HEK293 (cell line): ENCODE results near the gene CNPY4.
A peak's percentile ranks its signal among the peaks of the same experiment; 100 is the strongest.

ENCODE experiments used
- CTCF ChIA-PET: fragments of 350-600 bp; formaldehyde crosslinking; extraction: SDS; loops from one replicate; lab custom pipeline; 2021; ENCODE audit warnings: antibody characterized with exemption; lab: Yijun Ruan, JAX
- POLR2A ChIA-PET: fragments of 300-600 bp; formaldehyde crosslinking; extraction: SDS; loops from one replicate; lab custom pipeline; 2020; ENCODE audit warnings: antibody characterized with exemption, inconsistent platforms; lab: Yijun Ruan, JAX
- H3K27ac ChIP-seq: fragments of 200-500 bp; sonication (Bioruptor generic); 2 replicates; pipeline ENCODE4 v1.5.1; 2014; ENCODE audit warnings: low read depth, low read length, control low read depth, inconsistent platforms; ENCODE audit errors: extremely low read depth
- H3K36me3 ChIP-seq, 2 experiments: fragments of 200-500 bp in 1 of 2; sonication (Bioruptor generic) in 1 of 2; 1 replicate in 1 of 2; 2 replicates in 1 of 2; pipeline ENCODE4 v1.5.1; 2014 to 2017; ENCODE audit warnings: inconsistent platforms in 2 of 2, low read length in 2 of 2; ENCODE audit not compliant: control insufficient read depth in 2 of 2, insufficient read depth in 1 of 2
- H3K4me1 ChIP-seq: fragments of 200-500 bp; sonication (Bioruptor generic); 2 replicates; pipeline ENCODE4 v1.5.1; 2014; ENCODE audit warnings: mild to moderate bottlenecking, low read length, inconsistent platforms; ENCODE audit not compliant: control insufficient read depth, insufficient read depth
- H3K4me3 ChIP-seq: 2 replicates; pipeline ENCODE4 v1.5.1; 2011; ENCODE audit warnings: low read depth, mild to moderate bottlenecking, control low read depth, low read length, moderate library complexity
- H3K9me3 ChIP-seq: fragments of 200-500 bp; sonication (Bioruptor generic); 2 replicates; pipeline ENCODE4 v1.5.1; 2014; ENCODE audit warnings: low read depth, low read length, inconsistent platforms; ENCODE audit not compliant: control insufficient read depth, insufficient read depth
- KLF1 ChIP-seq: fragments of 450-650 bp; formaldehyde crosslinking; IDR thresholded peaks from 2 replicates; pipeline ENCODE4 v1.5.1; 2016; ENCODE audit warnings: missing biosample characterization, missing genetic modification characterization
- KLF10 ChIP-seq: fragments of 450-650 bp; IDR thresholded peaks from 2 replicates; pipeline ENCODE4 v1.5.1; 2018; ENCODE audit warnings: missing biosample characterization, mild to moderate bottlenecking, missing genetic modification characterization
- KLF9 ChIP-seq: fragments of 450-650 bp; formaldehyde crosslinking; IDR thresholded peaks from 2 replicates; pipeline ENCODE4 v1.5.1; 2016; ENCODE audit warnings: missing biosample characterization, missing genetic modification characterization, low read depth
- SP7 ChIP-seq: fragments of 450-650 bp; formaldehyde crosslinking; IDR thresholded peaks from 2 replicates; pipeline ENCODE4 v1.5.1; 2016; ENCODE audit warnings: missing biosample characterization, missing genetic modification characterization
- YY2 ChIP-seq: fragments of 450-650 bp; formaldehyde crosslinking; IDR thresholded peaks from 2 replicates; pipeline ENCODE4 v1.5.1; 2016; ENCODE audit warnings: missing biosample characterization, missing genetic modification characterization
- ZBTB17 ChIP-seq: fragments of 450-650 bp; formaldehyde crosslinking; IDR thresholded peaks from 2 replicates; pipeline ENCODE4 v1.5.1; 2016; ENCODE audit warnings: missing biosample characterization, missing genetic modification characterization
- ZBTB20 ChIP-seq: fragments of 450-650 bp; formaldehyde crosslinking; IDR thresholded peaks from 2 replicates; pipeline ENCODE4 v1.5.1; 2016; ENCODE audit warnings: missing biosample characterization, missing genetic modification characterization
- ZFP3 ChIP-seq: fragments of 450-650 bp; formaldehyde crosslinking; IDR thresholded peaks from 2 replicates; pipeline ENCODE4 v1.5.1; 2016; ENCODE audit warnings: low read depth, missing biosample characterization, missing genetic modification characterization
- ZNF221 ChIP-seq: fragments of 450-650 bp; formaldehyde crosslinking; IDR thresholded peaks from 2 replicates; pipeline ENCODE4 v1.5.1; 2017; ENCODE audit warnings: missing biosample characterization, missing genetic modification characterization, borderline replicate concordance
- ZNF366 ChIP-seq: fragments of 450-650 bp; formaldehyde crosslinking; conservative IDR thresholded peaks from 2 replicates; pipeline ENCODE4 v1.5.1; 2016; ENCODE audit warnings: missing biosample characterization, missing genetic modification characterization
- ZNF394 ChIP-seq: fragments of 450-650 bp; formaldehyde crosslinking; IDR thresholded peaks from 2 replicates; pipeline ENCODE4 v1.5.1; 2016; ENCODE audit warnings: missing biosample characterization, missing genetic modification characterization, mild to moderate bottlenecking, moderate library complexity, borderline replicate concordance
- ZNF473 ChIP-seq: fragments of 450-650 bp; formaldehyde crosslinking; IDR thresholded peaks from 2 replicates; pipeline ENCODE4 v1.5.1; 2017; ENCODE audit warnings: missing biosample characterization, missing genetic modification characterization
- ZNF600 ChIP-seq: fragments of 450-650 bp; formaldehyde crosslinking; IDR thresholded peaks from 2 replicates; pipeline ENCODE4 v1.5.1; 2016; ENCODE audit warnings: missing biosample characterization, missing genetic modification characterization
- ZNF629 ChIP-seq: fragments of 450-650 bp; formaldehyde crosslinking; IDR thresholded peaks from 2 replicates; pipeline ENCODE4 v1.5.1; 2017; ENCODE audit warnings: missing biosample characterization, missing genetic modification characterization
- ZNF660 ChIP-seq: fragments of 450-650 bp; IDR thresholded peaks from 2 replicates; pipeline ENCODE4 v1.5.1; 2018; ENCODE audit warnings: missing biosample characterization, mild to moderate bottlenecking, missing genetic modification characterization
- ZNF777 ChIP-seq: fragments of 450-650 bp; formaldehyde crosslinking; IDR thresholded peaks from 2 replicates; pipeline ENCODE4 v1.5.1; 2017; ENCODE audit warnings: missing biosample characterization, missing genetic modification characterization, borderline replicate concordance
- ZNF792 ChIP-seq: fragments of 450-650 bp; formaldehyde crosslinking; IDR thresholded peaks from 2 replicates; pipeline ENCODE4 v1.5.1; 2016; ENCODE audit warnings: missing biosample characterization, missing genetic modification characterization
- ZSCAN30 ChIP-seq: fragments of 450-650 bp; IDR thresholded peaks from 2 replicates; pipeline ENCODE4 v1.5.1; 2018; ENCODE audit warnings: missing biosample characterization, mild to moderate bottlenecking, missing genetic modification characterization, moderate library complexity
- TF ChIP-seq, protein P1 (sequence below): fragments of 450-650 bp; formaldehyde crosslinking; IDR thresholded peaks from 2 replicates; pipeline ENCODE4 v1.5.1; 2016; ENCODE audit warnings: missing biosample characterization, missing genetic modification characterization
- TF ChIP-seq, protein P2 (sequence below): fragments of 450-650 bp; formaldehyde crosslinking; IDR thresholded peaks from 2 replicates; pipeline ENCODE4 v1.5.1; 2016; ENCODE audit warnings: missing biosample characterization, missing genetic modification characterization
- TF ChIP-seq, protein P3 (sequence below): fragments of 450-650 bp; formaldehyde crosslinking; IDR thresholded peaks from 2 replicates; pipeline ENCODE4 v1.5.1; 2016; ENCODE audit warnings: missing biosample characterization, missing genetic modification characterization
- TF ChIP-seq, protein P4 (sequence below): fragments of 450-650 bp; formaldehyde crosslinking; IDR thresholded peaks from 2 replicates; pipeline ENCODE4 v1.5.1; 2016; ENCODE audit warnings: missing biosample characterization, missing genetic modification characterization
- TF ChIP-seq, protein P5 (sequence below): fragments of 450-650 bp; formaldehyde crosslinking; IDR thresholded peaks from 2 replicates; pipeline ENCODE4 v1.5.1; 2016; ENCODE audit warnings: missing biosample characterization, missing genetic modification characterization
- TF ChIP-seq, protein P6 (sequence below): fragments of 450-650 bp; IDR thresholded peaks from 2 replicates; pipeline ENCODE4 v1.5.1; 2018; ENCODE audit warnings: missing biosample characterization, missing genetic modification characterization

The CNPY4 gene

DNA sequence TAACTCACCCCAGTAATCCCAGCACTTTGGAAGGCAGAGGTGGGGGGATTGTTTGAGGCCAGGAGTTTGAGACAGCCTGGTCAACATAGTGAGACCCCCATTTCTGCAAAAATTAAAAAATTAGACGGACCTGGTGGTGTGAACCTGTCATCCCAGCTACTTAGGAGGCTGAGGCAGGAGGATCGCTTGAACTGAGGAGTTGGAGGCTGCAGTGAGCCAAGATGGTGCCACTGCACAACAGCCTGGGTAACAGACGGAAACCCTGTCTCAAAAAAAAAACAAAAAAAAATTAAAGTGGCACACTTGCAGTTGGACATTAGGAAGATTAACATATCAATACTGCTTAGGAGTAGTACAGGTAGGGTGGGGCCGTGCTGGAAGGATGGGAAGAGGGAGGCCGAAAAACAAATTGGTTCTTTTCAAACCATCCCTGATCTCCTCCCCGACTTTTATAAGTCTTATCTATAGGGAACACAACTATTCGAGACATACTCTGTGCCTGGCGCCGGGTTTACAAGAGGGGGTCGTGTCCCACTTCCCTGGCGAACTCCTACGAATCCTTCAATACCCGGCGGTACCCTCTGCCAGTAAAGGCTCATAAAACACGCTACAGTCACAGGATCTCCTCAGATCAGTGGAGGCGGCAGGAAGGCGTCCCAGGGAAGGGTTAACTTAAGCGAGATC is 904 bp upstream of the CNPY4 start (continued):
- TF ChIP-seq, protein P1, sequence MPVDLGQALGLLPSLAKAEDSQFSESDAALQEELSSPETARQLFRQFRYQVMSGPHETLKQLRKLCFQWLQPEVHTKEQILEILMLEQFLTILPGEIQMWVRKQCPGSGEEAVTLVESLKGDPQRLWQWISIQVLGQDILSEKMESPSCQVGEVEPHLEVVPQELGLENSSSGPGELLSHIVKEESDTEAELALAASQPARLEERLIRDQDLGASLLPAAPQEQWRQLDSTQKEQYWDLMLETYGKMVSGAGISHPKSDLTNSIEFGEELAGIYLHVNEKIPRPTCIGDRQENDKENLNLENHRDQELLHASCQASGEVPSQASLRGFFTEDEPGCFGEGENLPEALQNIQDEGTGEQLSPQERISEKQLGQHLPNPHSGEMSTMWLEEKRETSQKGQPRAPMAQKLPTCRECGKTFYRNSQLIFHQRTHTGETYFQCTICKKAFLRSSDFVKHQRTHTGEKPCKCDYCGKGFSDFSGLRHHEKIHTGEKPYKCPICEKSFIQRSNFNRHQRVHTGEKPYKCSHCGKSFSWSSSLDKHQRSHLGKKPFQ, result peak; percentile 39; the same call in 1 of the 2 replicates
- TF ChIP-seq, protein P2, sequence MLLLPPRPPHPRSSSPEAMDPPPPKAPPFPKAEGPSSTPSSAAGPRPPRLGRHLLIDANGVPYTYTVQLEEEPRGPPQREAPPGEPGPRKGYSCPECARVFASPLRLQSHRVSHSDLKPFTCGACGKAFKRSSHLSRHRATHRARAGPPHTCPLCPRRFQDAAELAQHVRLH (tag by site-specific recombination), result 0 out of 2 replicates have a peak, but pooled peaks have one; percentile 50
- peak; percentile 100 for TF ChIP-seq ZFP3 (tag by site-specific recombination)

DNA sequence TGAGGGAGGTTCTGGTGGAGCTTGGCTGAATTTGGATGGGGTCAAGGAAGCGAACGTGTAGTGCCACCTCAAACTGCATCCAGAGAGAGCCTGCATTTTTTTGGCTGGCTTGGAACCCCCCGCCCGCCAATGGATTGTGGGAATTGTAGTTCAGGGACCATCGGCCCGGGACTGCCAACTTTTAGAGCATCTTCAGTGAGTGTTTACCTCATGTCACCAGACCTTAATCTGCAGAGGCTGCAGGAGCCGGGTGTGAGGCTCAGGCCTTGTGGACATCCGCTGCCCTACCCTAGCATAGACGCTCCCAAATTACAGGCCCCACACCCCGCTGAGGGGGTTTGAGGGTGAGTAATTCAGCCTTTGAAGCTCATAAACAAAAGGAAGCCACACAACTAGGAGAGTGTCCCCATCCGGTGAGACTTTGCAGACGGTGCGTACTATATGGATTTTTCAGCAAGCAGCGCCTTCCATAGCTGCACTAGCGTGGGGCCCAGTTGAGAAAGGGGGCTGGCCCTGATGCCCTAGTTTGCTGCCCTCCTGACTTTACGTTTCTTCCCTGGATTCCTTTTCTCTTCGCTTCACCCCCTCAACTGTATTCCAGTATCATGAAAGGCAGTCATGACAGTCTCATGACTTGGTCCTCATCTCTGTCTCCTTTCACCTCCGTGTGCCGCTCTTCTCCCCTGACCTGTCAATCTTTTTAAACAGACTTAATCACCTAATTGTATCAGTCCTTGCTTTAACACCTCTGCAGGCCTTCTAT is 717 bp downstream of the CNPY4 start:
- Histone ChIP-seq H3K4me3 (peak overlapping the region; percentile 90), H3K36me3 (peaks cover 0 to 13% of the 10 kb centered on the region in 2 experiments; a peak in 2 of 3 replicates), H3K4me1 (peaks cover 3% of the 10 kb centered on the region; the same call in 1 of the 2 replicates), H3K27ac (peak overlapping the region; percentile 87), H3K9me3 (no peaks in the 10 kb centered on the region)
- POLR2A ChIA-PET, result interaction anchor here (0.7 to 8.4 kb wide), 3 partner anchors 11 to 29 kb away, joined by 3 to 81 read pairs (median 3); partner anchors contain the start of genes AP4M1, LAMTOR4 and MCM7
- CTCF ChIA-PET, result interaction anchor here (0.7 to 1.1 kb wide), 2 partner anchors 11 to 18 kb away, joined by 3 to 4 read pairs; no protein-coding TSS in a partner anchor
- no peak for TF ChIP-seq ZNF221 (tag by site-specific recombination)
- 0 out of 2 replicates have a peak, but pooled peaks have one; percentile 52 for TF ChIP-seq ZNF394 (tag by site-specific recombination)
- TF ChIP-seq ZNF473 (tag by site-specific recombination), result no peak
- TF ChIP-seq ZNF777 (tag by site-specific recombination), result 0 out of 2 replicates have a peak, but pooled peaks have one; percentile 34
- peak; percentile 45; the same call in 1 of the 2 replicates for TF ChIP-seq ZNF660
- TF ChIP-seq ZSCAN30, result 0 out of 2 replicates have a peak, but pooled peaks have one; percentile 53
- peak; percentile 64 for TF ChIP-seq KLF9 (tag by site-specific recombination)
- peak; percentile 75 for TF ChIP-seq KLF10 (tag by site-specific recombination)
- TF ChIP-seq, protein P3, sequence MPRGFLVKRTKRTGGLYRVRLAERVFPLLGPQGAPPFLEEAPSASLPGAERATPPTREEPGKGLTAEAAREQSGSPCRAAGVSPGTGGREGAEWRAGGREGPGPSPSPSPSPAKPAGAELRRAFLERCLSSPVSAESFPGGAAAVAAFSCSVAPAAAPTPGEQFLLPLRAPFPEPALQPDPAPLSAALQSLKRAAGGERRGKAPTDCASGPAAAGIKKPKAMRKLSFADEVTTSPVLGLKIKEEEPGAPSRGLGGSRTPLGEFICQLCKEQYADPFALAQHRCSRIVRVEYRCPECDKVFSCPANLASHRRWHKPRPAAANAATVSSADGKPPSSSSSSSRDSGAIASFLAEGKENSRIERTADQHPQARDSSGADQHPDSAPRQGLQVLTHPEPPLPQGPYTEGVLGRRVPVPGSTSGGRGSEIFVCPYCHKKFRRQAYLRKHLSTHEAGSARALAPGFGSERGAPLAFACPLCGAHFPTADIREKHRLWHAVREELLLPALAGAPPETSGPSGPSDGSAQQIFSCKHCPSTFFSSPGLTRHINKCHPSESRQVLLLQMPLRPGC, result peak; percentile 70; the same call in 1 of the 2 replicates
- 0 out of 2 replicates have a peak, but pooled peaks have one; percentile 25 for TF ChIP-seq KLF1 (tag by site-specific recombination)
- TF ChIP-seq, protein P4, sequence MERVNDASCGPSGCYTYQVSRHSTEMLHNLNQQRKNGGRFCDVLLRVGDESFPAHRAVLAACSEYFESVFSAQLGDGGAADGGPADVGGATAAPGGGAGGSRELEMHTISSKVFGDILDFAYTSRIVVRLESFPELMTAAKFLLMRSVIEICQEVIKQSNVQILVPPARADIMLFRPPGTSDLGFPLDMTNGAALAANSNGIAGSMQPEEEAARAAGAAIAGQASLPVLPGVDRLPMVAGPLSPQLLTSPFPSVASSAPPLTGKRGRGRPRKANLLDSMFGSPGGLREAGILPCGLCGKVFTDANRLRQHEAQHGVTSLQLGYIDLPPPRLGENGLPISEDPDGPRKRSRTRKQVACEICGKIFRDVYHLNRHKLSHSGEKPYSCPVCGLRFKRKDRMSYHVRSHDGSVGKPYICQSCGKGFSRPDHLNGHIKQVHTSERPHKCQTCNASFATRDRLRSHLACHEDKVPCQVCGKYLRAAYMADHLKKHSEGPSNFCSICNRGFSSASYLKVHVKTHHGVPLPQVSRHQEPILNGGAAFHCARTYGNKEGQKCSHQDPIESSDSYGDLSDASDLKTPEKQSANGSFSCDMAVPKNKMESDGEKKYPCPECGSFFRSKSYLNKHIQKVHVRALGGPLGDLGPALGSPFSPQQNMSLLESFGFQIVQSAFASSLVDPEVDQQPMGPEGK, result peak; percentile 67
- 0 out of 2 replicates have a peak, but pooled peaks have one; percentile 10 for TF ChIP-seq ZNF600 (tag by site-specific recombination)
- TF ChIP-seq, protein P5, sequence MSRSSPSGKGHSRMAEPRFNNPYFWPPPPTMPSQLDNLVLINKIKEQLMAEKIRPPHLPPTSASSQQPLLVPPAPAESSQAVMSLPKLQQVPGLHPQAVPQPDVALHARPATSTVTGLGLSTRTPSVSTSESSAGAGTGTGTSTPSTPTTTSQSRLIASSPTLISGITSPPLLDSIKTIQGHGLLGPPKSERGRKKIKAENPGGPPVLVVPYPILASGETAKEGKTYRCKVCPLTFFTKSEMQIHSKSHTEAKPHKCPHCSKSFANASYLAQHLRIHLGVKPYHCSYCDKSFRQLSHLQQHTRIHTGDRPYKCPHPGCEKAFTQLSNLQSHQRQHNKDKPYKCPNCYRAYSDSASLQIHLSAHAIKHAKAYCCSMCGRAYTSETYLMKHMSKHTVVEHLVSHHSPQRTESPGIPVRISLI (tag by site-specific recombination), result peak; percentile 82; the same call in 1 of the 2 replicates
- TF ChIP-seq ZNF629 (tag by site-specific recombination), result peak; percentile 45
- peak; percentile 65 for TF ChIP-seq ZNF366 (tag by site-specific recombination)
- TF ChIP-seq, protein P6, sequence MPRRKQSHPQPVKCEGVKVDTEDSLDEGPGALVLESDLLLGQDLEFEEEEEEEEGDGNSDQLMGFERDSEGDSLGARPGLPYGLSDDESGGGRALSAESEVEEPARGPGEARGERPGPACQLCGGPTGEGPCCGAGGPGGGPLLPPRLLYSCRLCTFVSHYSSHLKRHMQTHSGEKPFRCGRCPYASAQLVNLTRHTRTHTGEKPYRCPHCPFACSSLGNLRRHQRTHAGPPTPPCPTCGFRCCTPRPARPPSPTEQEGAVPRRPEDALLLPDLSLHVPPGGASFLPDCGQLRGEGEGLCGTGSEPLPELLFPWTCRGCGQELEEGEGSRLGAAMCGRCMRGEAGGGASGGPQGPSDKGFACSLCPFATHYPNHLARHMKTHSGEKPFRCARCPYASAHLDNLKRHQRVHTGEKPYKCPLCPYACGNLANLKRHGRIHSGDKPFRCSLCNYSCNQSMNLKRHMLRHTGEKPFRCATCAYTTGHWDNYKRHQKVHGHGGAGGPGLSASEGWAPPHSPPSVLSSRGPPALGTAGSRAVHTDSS (tag by site-specific recombination), result no peak
- TF ChIP-seq ZBTB17, result peak; percentile 82
- TF ChIP-seq ZBTB20, result peak; percentile 94
- peak; percentile 41 for TF ChIP-seq SP7 (tag by site-specific recombination)
- TF ChIP-seq YY2, result 0 out of 2 replicates have a peak, but pooled peaks have one; percentile 27
- TF ChIP-seq ZNF792 (tag by site-specific recombination), result no peak
